Lung microvascular endothelial cell (primary cell): ENCODE data around the gene ABCC1. TPM values are rescaled to one million over a fixed set of nuclear protein-coding genes. Genes with fewer than 3 reads are reported as not detected.
"Not testable (repeated sequence)": the region's sequence is repeated elsewhere in the genome, so short reads cannot be mapped to it uniquely, and the experiment has no call there.

Experiments used
- DNase-seq, 2 donors: peaks; one replicate each; pipeline versions ENCODE4 v3.0.0 to v3.0.0-alpha.2; 2010; ENCODE audit warnings: low read depth in 2 of 2
- total RNA-seq: library from RNA; depleted of rRNA; stranded (reverse); fragments of >200 nt; gene quantifications from 2 replicates; pipeline ENCODE4 v1.2.1, GENCODE V29; 2014

Gene ABCC1
- total RNA-seq, 1 donor from 2014 or later = 25.4 TPM

- not testable (repeated sequence) for DNase-seq
Measured at GRCh38 chr16:16181748-16182147, 232.3 kb downstream of the ABCC1 start.

GRCh38 chr16:16182918-16183317 lies 233.5 kb downstream of the ABCC1 start:
- no peak for DNase-seq

- DNase-seq = no peak
Measured at GRCh38 chr16:16183562-16183961, 234.1 kb downstream of the ABCC1 start.

- no peak for DNase-seq
Measured at GRCh38 chr16:16184594-16184993, 235.2 kb downstream of the ABCC1 start.

- no peak for DNase-seq
Measured at GRCh38 chr16:16185095-16185494, 235.7 kb downstream of the ABCC1 start.

- DNase-seq = no peak
Measured at GRCh38 chr16:16186820-16187219, 237.4 kb downstream of the ABCC1 start.

GRCh38 chr16:16188827-16189226 lies 239.4 kb downstream of the ABCC1 start:
- DNase-seq = no peak

- DNase-seq = no peak
Measured at GRCh38 chr16:16189842-16190241, 240.4 kb downstream of the ABCC1 start.

GRCh38 chr16:16190546-16190945 lies 241.1 kb downstream of the ABCC1 start:
- no peak for DNase-seq

GRCh38 chr16:16190966-16191365 lies 241.6 kb downstream of the ABCC1 start:
- DNase-seq = not testable (repeated sequence)

GRCh38 chr16:16191493-16192167 lies 242.2 kb downstream of the ABCC1 start:
- DNase-seq = peak; percentile 32 to 64

Other genes with a start within 250 kb of the ABCC1 start
- gene MYH11, start 92.6 kb upstream of the ABCC1 start, total RNA-seq = under 0.01 TPM in 1 of 2 replicates, not detected in the other
- 14.4 and 18.1 TPM in 2 replicates for gene CEP20, start 61.0 kb upstream of the ABCC1 start, total RNA-seq